SJCRH30 (cell line): ENCODE measurements around the gene FHAD1. TPM values are rescaled to one million over a fixed set of nuclear protein-coding genes. Genes with fewer than 3 reads are reported as not detected.
A peak's percentile ranks its signal among the peaks of the same experiment; 100 is the strongest.
"Not testable (repeated sequence)": the region's sequence is repeated elsewhere in the genome, so short reads cannot be mapped to it uniquely, and the experiment has no call there.

ENCODE experiments used
- DNase-seq, 2 experiments: peaks; one replicate each; pipeline ENCODE4 v3.0.0-alpha.2; 2015 to 2020
- H3K27ac ChIP-seq: fragments of 250-450 bp; sonication (Bioruptor Pico); 2 replicates; pipeline ENCODE4 v1.5.1; 2020; ENCODE audit warnings: mild to moderate bottlenecking, moderate library complexity
- H3K27me3 ChIP-seq: fragments of 250-450 bp; sonication (Bioruptor Pico); 2 replicates; pipeline ENCODE4 v1.5.1; 2020; ENCODE audit warnings: mild to moderate bottlenecking, moderate library complexity
- H3K36me3 ChIP-seq: fragments of 250-450 bp; sonication (Bioruptor Pico); 2 replicates; pipeline ENCODE4 v1.5.1; 2020; ENCODE audit warnings: mild to moderate bottlenecking, moderate library complexity
- H3K4me1 ChIP-seq: fragments of 250-450 bp; sonication (Bioruptor Pico); 2 replicates; pipeline ENCODE4 v1.5.1; 2020; ENCODE audit warnings: mild to moderate bottlenecking, moderate library complexity
- H3K4me3 ChIP-seq: fragments of 250-450 bp; sonication (Bioruptor Pico); 2 replicates; pipeline ENCODE4 v1.5.1; 2020; ENCODE audit warnings: mild to moderate bottlenecking, moderate library complexity
- H3K9me3 ChIP-seq: fragments of 250-450 bp; sonication (Bioruptor Pico); replicated peaks from 2 replicates; pipeline ENCODE4 v1.5.1; 2020; ENCODE audit warnings: mild to moderate bottlenecking, moderate library complexity
- total RNA-seq: library from RNA; depleted of rRNA; stranded (reverse); fragments of >200 nt; shearing (Covaris generic); gene quantifications from 2 replicates; pipeline ENCODE4 v1.2.3, GENCODE V29; 2014

FHAD1 gene
- total RNA-seq, 1 experiment from 2014 or later: 1.7 TPM

DNA sequence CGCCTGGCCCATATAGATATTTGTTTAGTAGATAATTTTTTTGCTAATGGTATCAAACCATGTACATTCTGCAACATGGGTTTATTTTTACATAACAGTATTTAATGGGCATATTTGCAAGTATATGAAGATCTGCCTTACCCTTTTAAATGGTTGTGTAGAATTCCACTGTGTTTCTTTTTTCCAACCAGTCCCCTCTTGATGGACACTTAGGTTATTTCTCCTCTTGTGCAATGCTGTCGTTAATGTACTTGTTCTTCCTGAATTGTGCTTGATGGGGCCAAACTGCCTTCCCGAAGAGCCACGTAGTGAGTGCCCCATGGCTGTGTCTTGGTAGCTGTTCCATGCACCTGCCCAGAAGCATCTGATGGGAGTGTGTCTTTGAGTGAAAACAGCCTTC is 123.2 kb downstream of the FHAD1 start:
- DNase-seq: no peak
- H3K27ac ChIP-seq: no peak overlapping the region
- no peak overlapping the region for H3K4me3 ChIP-seq
- peaks cover 7% of the 10 kb centered on the region for H3K4me1 ChIP-seq
- no peaks in the 10 kb centered on the region for H3K9me3 ChIP-seq
- no peaks in the 10 kb centered on the region for H3K36me3 ChIP-seq
- peaks cover 22% of the 10 kb centered on the region for H3K27me3 ChIP-seq

DNA sequence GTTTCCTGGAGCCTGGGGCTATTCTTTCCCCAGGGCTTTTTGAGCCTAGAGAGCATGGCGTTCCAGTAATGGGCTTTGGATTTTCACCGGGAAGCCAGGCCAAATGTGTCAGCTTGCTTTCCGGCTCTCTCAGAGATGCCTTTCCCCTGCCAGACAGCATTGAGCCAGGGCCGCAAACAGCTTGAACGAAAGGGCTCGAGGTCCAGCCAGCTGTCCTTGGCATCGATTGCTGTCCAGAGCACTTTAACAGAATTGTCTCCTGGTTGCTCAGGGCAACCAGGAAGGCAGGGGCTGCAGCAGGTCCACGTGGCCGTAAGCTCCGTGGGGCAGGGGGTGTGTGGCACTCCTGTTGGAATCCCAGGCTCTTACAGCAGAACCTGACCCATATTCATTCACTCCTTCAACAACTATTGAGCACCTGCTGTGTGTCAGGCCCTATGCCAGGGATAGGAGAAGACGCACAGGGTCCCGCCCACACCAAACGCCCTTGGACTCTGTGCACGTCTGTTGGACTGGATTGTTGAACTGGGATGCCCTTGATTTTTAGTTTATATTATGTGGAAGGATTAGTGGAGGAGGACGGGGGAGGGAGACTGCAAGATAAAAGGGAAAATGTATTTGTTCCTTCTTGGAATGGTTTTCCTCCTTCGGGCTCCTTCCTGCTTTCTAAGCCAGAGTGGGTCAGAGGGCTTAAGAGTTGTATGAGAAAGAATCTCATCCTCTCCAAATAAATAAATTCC is 123.9 kb downstream of the FHAD1 start:
- Histone ChIP-seq H3K27ac (no peak overlapping the region), H3K4me1 (peaks cover 7% of the 10 kb centered on the region), H3K36me3 (no peaks in the 10 kb centered on the region), H3K4me3 (no peak overlapping the region), H3K9me3 (no peaks in the 10 kb centered on the region), H3K27me3 (peaks cover 26% of the 10 kb centered on the region)
- DNase-seq: no peak

DNA sequence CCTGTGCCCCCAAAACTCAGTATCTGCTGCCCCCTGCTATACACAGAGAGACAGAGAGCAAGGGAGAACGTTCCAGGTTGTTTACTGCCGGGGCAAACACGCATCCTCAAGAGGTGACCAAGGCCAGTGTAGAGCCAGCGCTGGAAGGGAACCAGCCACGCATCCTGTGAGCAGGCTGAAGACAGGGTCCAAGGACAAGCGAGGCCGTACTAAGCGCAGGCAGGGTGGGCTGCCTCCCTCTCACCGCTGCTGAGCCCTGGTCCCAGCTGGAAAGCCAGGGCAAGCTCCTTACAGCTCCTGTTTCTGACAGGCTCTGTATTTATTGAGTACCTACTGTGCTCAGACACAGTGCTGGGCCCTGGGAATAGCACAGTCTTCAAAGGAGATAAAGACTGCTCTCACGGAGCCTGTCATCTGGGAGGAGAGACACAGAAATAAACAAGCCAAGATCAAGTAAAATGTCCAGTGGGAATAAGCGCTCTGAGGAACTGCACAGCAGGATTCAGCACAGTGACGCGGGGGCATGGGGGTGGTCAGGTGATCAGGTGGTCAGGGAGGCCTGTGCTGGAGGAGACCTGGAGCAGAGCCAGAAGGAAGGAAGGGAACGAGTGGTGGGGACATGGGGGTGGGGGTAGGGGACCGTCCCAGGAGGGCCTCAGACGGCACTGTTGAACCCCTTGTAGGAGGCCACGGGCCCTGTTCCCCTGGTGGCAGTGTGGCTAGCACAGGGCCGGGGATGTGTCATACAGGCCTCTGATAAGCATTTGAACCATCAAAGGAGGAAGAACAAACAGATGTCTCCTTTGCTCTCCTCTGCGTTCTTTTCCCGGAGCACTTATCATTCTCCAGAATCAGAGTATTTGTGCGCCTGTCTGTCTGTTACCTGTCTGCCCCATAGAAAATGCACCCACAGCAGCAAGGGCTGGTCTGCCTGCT is 124.9 kb downstream of the FHAD1 start:
- peaks cover 30% of the 10 kb centered on the region for H3K27me3 ChIP-seq
- no peak overlapping the region for H3K27ac ChIP-seq
- no peak for DNase-seq
- H3K4me3 ChIP-seq: no peak overlapping the region
- no peaks in the 10 kb centered on the region for H3K36me3 ChIP-seq
- peaks cover 7% of the 10 kb centered on the region for H3K4me1 ChIP-seq
- H3K9me3 ChIP-seq: no peaks in the 10 kb centered on the region

DNA sequence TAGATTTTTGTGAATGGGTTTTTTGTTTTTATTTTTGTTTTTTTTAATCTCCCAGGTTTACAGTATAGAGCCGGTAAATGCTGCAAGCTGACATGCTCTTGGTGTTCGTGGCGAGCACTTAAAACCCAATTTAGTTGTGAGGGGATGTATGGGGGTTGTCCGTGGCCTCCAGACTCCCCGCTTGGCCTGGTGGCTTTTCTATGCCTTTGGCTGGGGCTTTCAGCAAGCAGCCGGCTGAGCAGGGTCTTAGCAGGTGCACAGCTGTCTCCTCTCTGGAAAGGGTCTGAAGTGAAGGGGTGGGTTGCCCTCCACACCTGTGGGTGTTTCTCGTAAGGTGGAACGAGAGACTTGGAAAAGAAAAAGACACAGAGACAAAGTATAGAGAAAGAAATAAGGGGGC is 131.7 kb downstream of the FHAD1 start:
- H3K27ac ChIP-seq: no peak overlapping the region
- peaks cover 31% of the 10 kb centered on the region; the same call in 1 of the 2 replicates for H3K27me3 ChIP-seq
- H3K4me3 ChIP-seq: no peak overlapping the region
- no peak for DNase-seq
- no peaks in the 10 kb centered on the region for H3K36me3 ChIP-seq
- H3K4me1 ChIP-seq: 0 out of 2 replicates have a peak, but pooled peaks cover 2% of the 10 kb centered on the region
- no peaks in the 10 kb centered on the region for H3K9me3 ChIP-seq

DNA sequence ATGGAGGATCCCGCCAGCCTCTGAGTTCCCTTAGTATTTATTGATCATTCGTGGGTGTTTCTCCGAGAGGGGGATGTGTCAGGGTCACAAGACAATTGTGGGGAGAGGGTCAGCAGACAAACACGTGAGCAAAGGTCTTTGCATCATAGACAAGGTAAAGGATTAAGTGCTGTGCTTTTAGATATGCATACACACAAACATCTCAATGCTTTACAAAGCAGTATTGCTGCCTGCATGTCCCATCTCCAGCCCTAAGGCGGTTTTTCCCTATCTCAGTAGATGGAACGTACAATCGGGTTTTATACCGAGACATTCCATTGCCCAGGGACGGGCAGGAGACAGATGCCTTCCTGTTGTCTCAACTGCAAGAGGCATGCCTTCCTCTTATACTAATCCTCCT is 132.1 kb downstream of the FHAD1 start:
- not testable (repeated sequence) for DNase-seq, H3K27ac ChIP-seq, H3K4me3 ChIP-seq, H3K9me3 ChIP-seq, H3K4me1 ChIP-seq, H3K36me3 ChIP-seq
- peaks cover 31% of the 10 kb centered on the region; the same call in 1 of the 2 replicates for H3K27me3 ChIP-seq

DNA sequence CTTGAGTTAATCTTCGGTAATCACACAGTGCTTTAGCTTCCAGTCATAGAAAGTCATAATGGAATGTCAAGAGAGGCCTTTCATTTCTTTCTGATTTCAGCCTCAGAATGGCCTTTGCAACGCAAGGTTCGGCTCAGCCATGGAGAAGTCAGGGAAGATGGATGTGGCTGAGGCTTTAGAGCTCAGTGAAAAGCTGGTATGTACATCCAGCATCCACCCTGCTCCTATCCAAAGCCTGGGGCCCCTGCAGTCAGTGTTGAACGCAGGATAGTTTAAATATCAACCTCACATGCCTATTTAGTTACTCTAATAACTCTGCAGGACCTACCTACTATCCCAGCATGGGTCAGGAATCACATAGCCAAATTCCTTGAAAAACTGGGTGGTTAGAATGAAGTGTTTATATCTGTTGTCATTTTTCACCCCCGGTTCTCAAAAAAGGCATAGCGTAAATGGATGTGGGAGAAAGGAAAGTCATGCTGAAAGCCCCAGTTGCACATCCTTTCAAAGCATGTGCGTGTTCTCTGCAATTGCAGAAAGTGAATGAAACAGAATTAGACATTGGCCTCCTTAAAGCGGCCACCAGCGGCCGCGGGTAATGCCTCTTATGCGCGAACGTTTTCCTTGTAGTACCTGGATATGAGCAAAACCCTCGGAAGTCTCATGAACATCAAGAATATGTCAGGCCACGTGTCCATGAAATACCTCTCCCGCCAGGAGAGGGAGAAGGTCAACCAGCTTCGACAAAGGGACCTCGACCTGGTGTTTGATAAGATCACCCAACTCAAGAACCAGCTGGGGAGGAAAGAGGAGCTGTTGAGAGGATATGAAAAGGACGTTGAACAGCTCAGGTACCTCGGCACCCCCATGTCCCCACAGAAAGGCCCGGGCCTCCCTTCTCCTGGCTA is 133.8 kb downstream of the FHAD1 start:
- Histone ChIP-seq H3K27ac (no peak overlapping the region), H3K9me3 (no peaks in the 10 kb centered on the region), H3K36me3 (no peaks in the 10 kb centered on the region), H3K4me1 (peaks cover 4% of the 10 kb centered on the region; the same call in 1 of the 2 replicates), H3K4me3 (no peak overlapping the region), H3K27me3 (peaks cover 39% of the 10 kb centered on the region)
- DNase-seq: no peak

DNA sequence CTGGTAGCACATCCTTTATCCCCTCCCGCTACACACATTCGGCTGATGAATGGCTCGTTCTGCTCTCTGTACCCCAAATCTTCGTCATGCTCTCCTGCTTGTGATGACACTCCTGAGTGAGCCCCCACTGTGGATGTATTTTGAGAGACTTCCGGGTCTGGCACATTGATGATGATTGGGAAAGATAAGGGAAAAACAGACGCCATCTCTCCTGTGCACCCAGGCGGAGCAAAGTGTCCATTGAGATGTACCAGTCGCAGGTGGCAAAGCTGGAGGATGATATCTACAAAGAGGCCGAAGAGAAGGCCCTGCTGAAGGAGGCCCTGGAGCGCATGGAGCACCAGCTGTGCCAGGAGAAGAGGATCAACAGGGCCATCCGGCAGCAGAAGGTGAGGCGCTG is 134.8 kb downstream of the FHAD1 start:
- Histone ChIP-seq H3K4me1 (peaks cover 6% of the 10 kb centered on the region; the same call in 1 of the 2 replicates), H3K36me3 (no peaks in the 10 kb centered on the region), H3K27me3 (peaks cover 36% of the 10 kb centered on the region), H3K9me3 (no peaks in the 10 kb centered on the region), H3K4me3 (no peak overlapping the region), H3K27ac (no peak overlapping the region)
- no peak for DNase-seq

DNA sequence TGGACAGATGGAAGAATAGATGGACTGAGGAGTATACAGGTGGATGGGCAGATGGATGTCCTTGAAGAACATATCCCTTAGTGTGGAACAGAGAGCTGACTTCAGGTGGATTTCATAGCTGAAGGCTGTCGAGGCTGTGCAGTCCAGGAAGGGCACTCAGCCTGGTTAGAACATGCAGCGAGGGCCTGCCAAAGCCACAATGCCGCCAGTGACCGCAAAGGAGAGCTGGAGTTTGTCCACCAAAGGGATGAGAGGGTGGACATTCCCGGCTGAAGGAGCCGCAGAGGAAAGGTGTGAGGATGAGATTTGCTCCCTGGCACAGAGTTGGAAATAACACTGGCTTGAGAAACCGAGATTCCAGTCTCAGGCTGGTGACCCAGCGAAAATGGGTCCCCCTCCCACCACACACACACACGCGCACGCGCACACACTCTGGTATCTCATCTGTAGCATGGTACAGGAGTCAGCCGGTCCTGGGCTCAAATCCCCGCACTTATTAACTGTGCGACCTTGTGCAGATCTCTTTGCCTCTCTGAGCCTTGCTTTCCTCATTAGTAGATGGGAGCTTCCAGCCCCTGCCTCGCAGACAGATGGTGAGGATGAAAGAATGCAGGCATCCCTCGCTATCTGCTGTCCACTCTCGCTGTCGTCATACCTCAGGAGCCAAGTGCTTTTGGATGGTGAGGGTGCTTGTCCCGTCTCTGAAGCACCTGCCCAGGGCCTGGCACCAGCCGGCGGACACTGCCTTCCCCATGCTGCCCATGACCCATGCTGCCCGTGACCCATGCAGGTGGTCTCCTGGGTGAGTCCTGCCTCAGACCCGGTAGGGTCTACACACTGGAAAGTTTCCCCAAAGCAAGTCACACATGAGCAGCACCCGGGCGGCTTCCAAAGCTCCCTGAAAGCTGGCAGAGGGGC is 135.8 kb downstream of the FHAD1 start:
- no peaks in the 10 kb centered on the region for H3K9me3 ChIP-seq
- H3K4me1 ChIP-seq: peaks cover 8% of the 10 kb centered on the region
- H3K4me3 ChIP-seq: no peak overlapping the region
- H3K27ac ChIP-seq: no peak overlapping the region
- no peaks in the 10 kb centered on the region for H3K36me3 ChIP-seq
- peaks cover 30% of the 10 kb centered on the region for H3K27me3 ChIP-seq
- DNase-seq: no peak

DNA sequence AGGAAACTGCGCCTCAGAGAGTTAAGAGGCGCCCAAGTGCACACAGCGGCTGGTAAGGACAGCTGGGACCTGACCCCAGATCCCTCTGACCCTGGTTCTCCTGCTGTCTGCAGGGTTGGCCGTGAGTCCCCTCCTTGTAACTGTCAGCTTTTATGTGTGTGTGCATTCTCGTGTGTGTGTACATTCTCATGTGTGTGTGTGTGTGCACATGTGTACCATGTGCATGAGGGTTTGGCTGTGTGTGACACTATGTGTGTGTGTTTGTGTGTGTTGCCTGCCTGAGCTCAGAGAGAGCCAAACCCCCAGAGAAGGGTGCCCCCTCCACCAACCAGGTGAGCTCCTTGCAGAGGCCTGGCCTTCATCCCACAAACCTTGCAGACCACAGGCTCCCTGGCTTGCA is 136.8 kb downstream of the FHAD1 start:
- Histone ChIP-seq H3K9me3 (no peaks in the 10 kb centered on the region), H3K4me3 (no peak overlapping the region), H3K4me1 (peaks cover 8% of the 10 kb centered on the region), H3K36me3 (no peaks in the 10 kb centered on the region), H3K27ac (no peak overlapping the region), H3K27me3 (peaks cover 28% of the 10 kb centered on the region)
- DNase-seq: no peak

DNA sequence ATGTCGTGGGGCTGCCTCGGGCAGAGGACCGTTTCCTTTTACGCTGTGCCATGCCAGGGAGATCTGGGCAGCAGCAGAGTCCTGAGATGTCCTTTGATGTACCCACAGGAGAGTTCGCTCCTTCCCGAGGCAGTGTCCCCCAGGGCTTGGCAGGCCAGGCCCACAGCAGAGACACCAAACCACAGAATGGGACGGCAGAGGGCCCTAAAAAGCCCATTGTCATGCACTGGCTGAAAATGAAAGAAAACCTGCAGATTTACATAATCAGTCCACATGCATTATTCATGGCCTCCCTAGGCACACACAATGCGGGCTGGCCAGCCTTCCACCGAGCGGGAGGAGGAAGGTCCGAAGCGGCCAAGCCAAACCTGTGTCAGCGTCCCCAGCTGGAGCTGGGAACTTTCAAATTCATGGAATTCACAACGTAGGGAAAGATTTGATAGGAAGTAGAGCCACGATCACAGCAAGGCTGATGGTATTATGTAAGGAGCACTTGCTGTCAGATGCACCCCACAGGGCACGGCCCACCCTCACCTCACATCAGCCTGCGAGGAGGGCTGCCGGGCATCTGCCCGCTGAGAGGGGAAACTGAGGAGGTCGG is 137.4 kb downstream of the FHAD1 start:
- DNase-seq: peak in 1 of 2 experiments; percentile 45
- Histone ChIP-seq H3K4me3 (no peak overlapping the region), H3K27ac (no peak overlapping the region), H3K9me3 (no peaks in the 10 kb centered on the region), H3K36me3 (no peaks in the 10 kb centered on the region), H3K4me1 (peaks cover 8% of the 10 kb centered on the region), H3K27me3 (peaks cover 30% of the 10 kb centered on the region)

DNA sequence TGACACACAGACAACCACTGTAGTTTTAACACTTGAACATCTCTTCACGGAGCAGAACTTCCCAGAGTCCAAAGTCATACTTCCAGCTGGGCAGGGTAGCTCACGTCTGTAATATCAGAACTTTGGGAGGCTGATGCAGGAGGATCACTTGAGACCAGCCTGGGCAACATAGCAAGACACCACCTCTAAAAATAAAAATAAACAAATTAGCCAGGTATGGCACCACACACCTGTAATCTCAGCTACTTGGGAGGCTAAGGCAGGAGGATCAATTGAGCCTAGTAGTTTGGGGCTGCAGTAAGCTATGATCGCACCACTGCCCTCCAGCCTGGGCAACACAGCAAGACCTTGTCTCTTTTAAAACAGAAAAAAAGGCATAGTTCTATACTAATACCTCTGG is 138.4 kb downstream of the FHAD1 start:
- Histone ChIP-seq H3K4me3 (no peak overlapping the region), H3K9me3 (no peaks in the 10 kb centered on the region), H3K27me3 (peaks cover 30% of the 10 kb centered on the region), H3K4me1 (peaks cover 8% of the 10 kb centered on the region), H3K27ac (no peak overlapping the region), H3K36me3 (no peaks in the 10 kb centered on the region)
- DNase-seq: no peak

DNA sequence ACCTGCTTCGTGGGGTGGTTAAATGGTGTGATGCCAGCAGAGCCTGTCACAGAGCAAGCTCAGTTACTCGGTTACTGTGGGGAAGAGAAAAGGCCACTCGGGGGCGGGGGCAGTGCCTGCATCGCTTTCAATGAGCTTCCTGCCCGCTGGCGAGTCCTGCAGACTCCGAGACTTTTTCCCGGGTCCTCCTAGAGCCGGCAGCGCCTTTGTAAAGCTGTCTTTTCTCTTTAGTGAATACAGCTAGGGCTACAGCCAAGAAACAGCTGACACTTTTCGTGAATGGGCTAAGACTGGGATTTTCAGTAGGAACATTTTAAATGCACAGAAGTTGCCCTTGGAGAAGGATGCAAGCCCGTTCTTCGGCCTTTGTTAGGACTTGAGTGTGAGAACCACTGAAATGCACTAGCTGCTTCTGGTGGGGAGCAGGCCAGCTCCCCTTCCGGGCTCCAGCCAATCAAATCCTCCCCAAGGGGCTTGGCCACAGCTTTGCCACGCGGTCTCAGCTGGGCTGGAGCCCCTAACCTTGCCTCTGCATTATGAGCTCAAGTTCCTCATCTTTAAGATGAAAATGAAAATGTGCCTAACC is 139.2 kb downstream of the FHAD1 start:
- peaks cover 8% of the 10 kb centered on the region for H3K4me1 ChIP-seq
- peak overlapping the region; percentile 42 for H3K4me3 ChIP-seq
- DNase-seq: peak; percentile 76 to 88
- H3K36me3 ChIP-seq: no peaks in the 10 kb centered on the region
- peaks cover 30% of the 10 kb centered on the region for H3K27me3 ChIP-seq
- no peak overlapping the region for H3K27ac ChIP-seq
- H3K9me3 ChIP-seq: no peaks in the 10 kb centered on the region
